Neuronal stem cell (in vitro differentiated cells): ENCODE data around the gene NWD2.
A peak's percentile ranks its signal among the peaks of the same experiment; 100 is the strongest.

Experiments used
- DNase-seq: peaks from one replicate; pipeline ENCODE4 v3.0.0-alpha.2; 2013; ENCODE audit warnings: low spot score
- H2AFZ ChIP-seq: one replicate; pipeline ENCODE4 v1.6.1; 2013; ENCODE audit warnings: mild to moderate bottlenecking, low read length, inconsistent platforms
- H2AK5ac ChIP-seq: 2 replicates; pipeline ENCODE4 v1.6.1; 2013; ENCODE audit warnings: low read depth, mild to moderate bottlenecking, inconsistent platforms, low read length, moderate library complexity, mixed read lengths
- H2BK120ac ChIP-seq: 2 replicates; pipeline ENCODE4 v1.6.1; 2013; ENCODE audit warnings: low read depth, mild to moderate bottlenecking, inconsistent platforms, low read length, moderate library complexity, mixed read lengths
- H2BK12ac ChIP-seq: one replicate; pipeline ENCODE4 v1.6.1; 2013; ENCODE audit warnings: low read length, inconsistent platforms
- H2BK15ac ChIP-seq: 2 replicates; pipeline ENCODE4 v1.6.1; 2013; ENCODE audit warnings: mild to moderate bottlenecking, low read length, inconsistent platforms, mixed read lengths
- H2BK5ac ChIP-seq: one replicate; pipeline ENCODE4 v1.6.1; 2013; ENCODE audit warnings: inconsistent platforms, mild to moderate bottlenecking, low read length, moderate library complexity
- H3K14ac ChIP-seq: one replicate; pipeline ENCODE4 v1.6.1; 2013; ENCODE audit warnings: low read length, inconsistent platforms
- H3K18ac ChIP-seq: 2 replicates; pipeline ENCODE4 v1.6.1; 2013; ENCODE audit warnings: low read length, inconsistent platforms
- H3K23ac ChIP-seq: 2 replicates; pipeline ENCODE4 v1.6.1; 2013; ENCODE audit warnings: low read depth, mild to moderate bottlenecking, mixed read lengths, low read length, inconsistent platforms; ENCODE audit not compliant: poor library complexity
- H3K27ac ChIP-seq: replicated peaks from 3 replicates; pipeline ENCODE4 v1.5.1; 2013; ENCODE audit warnings: low read length, inconsistent platforms
- H3K27me3 ChIP-seq, 3 experiments: 2 replicates each; pipeline ENCODE4 v1.6.1; 2013; ENCODE audit warnings: low read length in 3 of 3, mild to moderate bottlenecking in 2 of 3, inconsistent platforms in 1 of 3, low read depth in 1 of 3, mixed read lengths in 1 of 3, moderate library complexity in 1 of 3; ENCODE audit not compliant: control insufficient read depth in 3 of 3, insufficient read depth in 3 of 3
- H3K36me3 ChIP-seq, 2 donors: replicated peaks in 1 of 2; 2 replicates each; pipeline ENCODE4 v1.6.1; 2013; ENCODE audit warnings: low read length in 2 of 2; ENCODE audit not compliant: control insufficient read depth in 2 of 2, insufficient read depth in 2 of 2
- H3K4ac ChIP-seq: 2 replicates; pipeline ENCODE4 v1.6.1; 2013; ENCODE audit warnings: inconsistent platforms, mild to moderate bottlenecking, low read length, moderate library complexity
- H3K4me1 ChIP-seq, 2 donors: 1 replicate in 1 of 2; 2 replicates in 1 of 2; pipeline ENCODE4 v1.6.1; 2013; ENCODE audit warnings: low read length in 2 of 2, low read depth in 1 of 2; ENCODE audit not compliant: control insufficient read depth in 2 of 2, insufficient read depth in 1 of 2
- H3K4me2 ChIP-seq: one replicate; pipeline ENCODE4 v1.6.1; 2013; ENCODE audit warnings: mild to moderate bottlenecking, low read length, inconsistent platforms; ENCODE audit not compliant: insufficient read depth, poor library complexity, severe bottlenecking
- H3K4me3 ChIP-seq, 2 donors: 2 replicates each; pipeline ENCODE4 v1.5.1; 2013; ENCODE audit warnings: low read length in 2 of 2, mild to moderate bottlenecking in 2 of 2, inconsistent platforms in 1 of 2, moderate library complexity in 1 of 2
- H3K79me1 ChIP-seq: one replicate; pipeline ENCODE4 v1.6.1; 2013; ENCODE audit warnings: low read depth, mild to moderate bottlenecking, inconsistent platforms, low read length, moderate library complexity
- H3K9ac ChIP-seq: one replicate; pipeline ENCODE4 v1.6.1; 2013; ENCODE audit warnings: mild to moderate bottlenecking, low read depth, low read length, inconsistent platforms; ENCODE audit not compliant: poor library complexity
- H3K9me3 ChIP-seq, 2 donors: replicated peaks in 1 of 2; 2 replicates each; pipeline versions ENCODE3 to v1.6.1; 2013; ENCODE audit warnings: low read length in 2 of 2, mild to moderate bottlenecking in 2 of 2, inconsistent platforms in 1 of 2, low read depth in 1 of 2, mixed read lengths in 1 of 2, moderate library complexity in 1 of 2; ENCODE audit not compliant: control insufficient read depth in 2 of 2, insufficient read depth in 1 of 2
- H4K8ac ChIP-seq: one replicate; pipeline ENCODE4 v1.6.1; 2013; ENCODE audit warnings: low read depth, mild to moderate bottlenecking, inconsistent platforms, low read length, moderate library complexity
- H4K91ac ChIP-seq: one replicate; pipeline ENCODE4 v1.6.1; 2013; ENCODE audit warnings: low read length, low read depth, mild to moderate bottlenecking, inconsistent platforms; ENCODE audit not compliant: poor library complexity
- WGBS, 2 donors: extraction: QIAGEN DNeasy Blood & Tissue Kit; methylation state at CpG; one replicate each; pipeline ENCODE4 v1.1.7; 2013; ENCODE audit warnings: missing lambda C conversion rate in 2 of 2, mixed read lengths in 1 of 2; ENCODE audit not compliant: insufficient read length in 2 of 2, insufficient replicate concordance in 1 of 2; ENCODE audit errors: extremely low coverage in 2 of 2; 5-methylcytosine and 5-hydroxymethylcytosine counted together

NWD2 gene

DNA sequence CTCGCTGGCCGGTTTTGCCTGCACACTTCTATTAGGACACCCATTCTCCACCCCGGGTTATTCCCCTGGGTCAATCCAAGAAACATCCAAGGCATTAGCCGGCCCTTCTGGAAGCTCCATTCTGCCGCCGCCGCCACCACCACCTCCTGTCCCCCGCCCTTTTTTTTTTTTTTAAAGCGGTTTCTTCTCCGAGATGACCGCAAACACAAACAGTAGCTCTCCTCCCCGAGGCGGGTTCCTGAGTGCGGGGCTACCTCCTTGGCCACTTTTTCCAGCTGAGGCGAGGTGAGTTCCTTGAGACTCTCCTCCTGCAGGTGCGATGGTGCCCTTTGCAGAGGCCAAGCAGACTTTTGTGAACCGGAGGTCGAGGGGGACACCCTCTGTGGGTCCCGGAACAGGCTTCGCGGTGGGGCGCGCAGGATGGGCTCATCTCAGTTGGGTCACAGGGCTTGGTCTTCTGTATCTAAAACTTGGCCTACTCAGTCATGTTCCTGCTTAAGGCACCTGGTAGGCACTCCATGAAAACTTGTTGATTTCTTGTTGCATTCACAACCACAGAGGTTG, 930 bp downstream of the NWD2 start:
- Histone ChIP-seq H2BK5ac (no peak overlapping the region), H2BK120ac (no peak overlapping the region), H2AK5ac (no peak overlapping the region), H2AFZ (peak overlapping the region; percentile 81), H3K36me3 (no peaks in the 10 kb centered on the region), H3K27me3 (peaks cover 14 to 66% (median 42%) of the 10 kb centered on the region in 3 experiments), H3K4me3 (peak overlapping the region in 1 of 2 donors; percentile 78), H3K9me3 (no peaks in the 10 kb centered on the region), H3K23ac (no peak overlapping the region), H2BK15ac (no peak overlapping the region), H4K8ac (no peak overlapping the region), H3K14ac (no peak overlapping the region), H3K9ac (no peak overlapping the region), H3K79me1 (no peaks in the 10 kb centered on the region), H3K4me2 (peak overlapping the region; percentile 92), H4K91ac (no peak overlapping the region), H3K4ac (no peak overlapping the region), H3K4me1 (peaks cover 0 to 10% of the 10 kb centered on the region in 2 donors), H3K27ac (no peak overlapping the region), H3K18ac (peak overlapping the region; percentile 16), H2BK12ac (no peak overlapping the region)
- DNase-seq: peak; percentile 11
- no CpG with 5 or more reads among the region's 23 CpGs for WGBS, 2 donors

DNA sequence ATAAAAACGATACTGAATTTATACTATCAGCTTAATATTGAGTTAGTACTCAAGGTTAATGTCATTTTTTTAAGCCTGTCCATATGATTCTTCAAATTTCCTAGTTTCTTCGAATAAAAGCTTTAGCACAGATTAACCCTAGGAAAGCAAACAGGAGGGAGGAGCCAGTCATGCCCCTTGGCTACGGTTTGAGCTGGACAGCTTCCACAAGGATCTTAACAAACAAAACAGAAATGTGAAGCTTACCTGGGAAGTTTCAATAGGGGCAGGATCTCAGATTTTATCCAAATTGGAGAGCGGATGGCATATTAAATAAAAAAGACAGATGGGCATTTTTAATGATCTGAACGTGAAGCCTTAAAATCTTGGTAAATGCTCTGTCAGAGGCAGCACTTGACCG, 2.3 kb downstream of the NWD2 start:
- no peaks in the 10 kb centered on the region for H3K36me3 ChIP-seq

DNA sequence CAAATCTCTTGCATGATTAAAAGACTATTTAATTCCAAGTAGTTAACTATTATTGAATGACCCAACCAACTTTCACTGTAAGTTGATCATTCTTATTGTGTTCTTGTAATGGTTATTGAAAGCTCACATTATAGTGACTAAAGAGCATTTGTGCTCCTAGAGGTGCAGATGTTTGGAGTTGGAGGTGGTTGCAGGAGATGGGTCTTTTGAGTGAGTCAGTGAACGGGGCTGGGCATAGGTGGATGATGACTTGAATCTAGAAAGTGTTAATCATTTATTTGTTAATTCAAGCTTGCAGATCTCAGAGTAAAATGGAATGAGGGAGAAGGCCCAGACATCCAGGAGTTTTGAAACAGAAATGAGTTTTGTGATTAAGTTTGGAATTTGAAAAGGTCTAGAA, 13.7 kb downstream of the NWD2 start:
- Histone ChIP-seq H4K8ac (no peak overlapping the region), H3K27ac (no peak overlapping the region), H3K18ac (no peak overlapping the region), H3K79me1 (no peaks in the 10 kb centered on the region), H2AFZ (no peak overlapping the region), H3K14ac (no peak overlapping the region), H3K4ac (no peak overlapping the region), H2BK12ac (no peak overlapping the region), H3K4me3 (no peak overlapping the region), H3K23ac (no peak overlapping the region), H2AK5ac (no peak overlapping the region), H3K4me1 (no peaks in the 10 kb centered on the region), H2BK120ac (no peak overlapping the region), H2BK5ac (no peak overlapping the region), H3K9me3 (no peaks in the 10 kb centered on the region), H3K36me3 (no peaks in the 10 kb centered on the region), H3K4me2 (no peak overlapping the region), H2BK15ac (no peak overlapping the region), H4K91ac (no peak overlapping the region), H3K9ac (no peak overlapping the region), H3K27me3 (no peaks in the 10 kb centered on the region)
- WGBS, 2 donors: no CpG with 5 or more reads among the region's 1 CpG
- DNase-seq: no peak

More for the DNA sequence above, 2.3 kb downstream of the NWD2 start:
- no peak overlapping the region for H3K14ac ChIP-seq
- H3K4me3 ChIP-seq: no peak overlapping the region
- no peak overlapping the region for H4K91ac ChIP-seq
- H3K23ac ChIP-seq: no peak overlapping the region
- no peak overlapping the region for H2AFZ ChIP-seq
- peaks cover 0 to 10% of the 10 kb centered on the region in 2 donors for H3K4me1 ChIP-seq
- no peak overlapping the region for H3K18ac ChIP-seq
- no peaks in the 10 kb centered on the region for H3K9me3 ChIP-seq
- H3K4ac ChIP-seq: no peak overlapping the region
- DNase-seq: no peak
- no peak overlapping the region for H2BK12ac ChIP-seq
- H3K9ac ChIP-seq: no peak overlapping the region
- no peak overlapping the region for H3K27ac ChIP-seq
- no peaks in the 10 kb centered on the region for H3K79me1 ChIP-seq
- H2BK15ac ChIP-seq: no peak overlapping the region
- no CpG with 5 or more reads among the region's 6 CpGs for WGBS, 2 donors
- H3K4me2 ChIP-seq: no peak overlapping the region
- no peak overlapping the region for H2BK5ac ChIP-seq
- no peak overlapping the region for H4K8ac ChIP-seq
- H2AK5ac ChIP-seq: no peak overlapping the region
- no peak overlapping the region for H2BK120ac ChIP-seq
- H3K27me3 ChIP-seq: peaks cover 14 to 63% (median 42%) of the 10 kb centered on the region in 3 experiments

DNA sequence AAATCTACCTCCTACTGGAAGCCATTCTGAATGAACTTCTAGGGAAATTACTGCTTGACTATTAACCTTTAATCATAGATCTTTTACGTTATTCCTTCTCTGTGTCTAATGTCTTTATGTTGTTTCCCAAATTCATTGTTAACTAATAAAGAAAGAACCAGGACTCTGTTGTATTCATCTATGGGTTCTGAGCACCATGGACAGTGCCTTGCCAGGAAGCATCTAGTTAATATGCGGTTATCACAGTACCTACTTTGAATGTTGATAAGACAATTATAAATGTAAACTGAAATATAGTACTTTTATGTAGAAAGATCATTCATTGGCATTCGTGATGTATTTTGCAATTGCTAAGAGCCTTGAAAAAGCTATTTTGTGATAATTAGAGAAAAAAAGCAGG, 23.8 kb downstream of the NWD2 start:
- Histone ChIP-seq H2BK12ac (no peak overlapping the region), H3K4me2 (no peak overlapping the region), H2BK15ac (no peak overlapping the region), H3K18ac (no peak overlapping the region), H3K36me3 (no peaks in the 10 kb centered on the region), H4K91ac (no peak overlapping the region), H2BK5ac (no peak overlapping the region), H3K4me1 (no peaks in the 10 kb centered on the region), H2AFZ (no peak overlapping the region), H3K79me1 (no peaks in the 10 kb centered on the region), H3K27ac (no peak overlapping the region), H3K14ac (no peak overlapping the region), H2BK120ac (no peak overlapping the region), H2AK5ac (no peak overlapping the region), H3K4me3 (no peak overlapping the region), H4K8ac (no peak overlapping the region), H3K4ac (no peak overlapping the region), H3K23ac (no peak overlapping the region), H3K9me3 (no peaks in the 10 kb centered on the region), H3K27me3 (no peaks in the 10 kb centered on the region), H3K9ac (no peak overlapping the region)
- no CpG with 5 or more reads among the region's 3 CpGs for WGBS, 2 donors
- no peak for DNase-seq
